Ishikawa (cell line): ENCODE results near the gene SLC13A1.

ENCODE experiments used
- CEBPB ChIP-seq: IDR thresholded peaks from 2 replicates; pipeline ENCODE4 v1.6.1; 2012
- EGR1 ChIP-seq: IDR thresholded peaks from 2 replicates; pipeline ENCODE4 v1.6.1; 2012
- EP300 ChIP-seq: IDR thresholded peaks from 2 replicates; pipeline ENCODE4 v1.6.1; 2012; ENCODE audit warnings: borderline replicate concordance
- NFIC ChIP-seq: IDR thresholded peaks from 2 replicates; pipeline ENCODE4 v1.6.1; 2012
- RAD21 ChIP-seq: IDR thresholded peaks from 2 replicates; pipeline ENCODE4 v1.6.1; 2012; ENCODE audit warnings: low read depth
- REST ChIP-seq: IDR thresholded peaks from 2 replicates; pipeline ENCODE4 v1.6.1; 2012; ENCODE audit warnings: low read depth, mild to moderate bottlenecking
- TAF1 ChIP-seq: IDR thresholded peaks from 2 replicates; pipeline ENCODE4 v1.6.1; 2012; ENCODE audit warnings: low read depth, mild to moderate bottlenecking
- ZBTB7A ChIP-seq: IDR thresholded peaks from 2 replicates; pipeline ENCODE4 v1.6.1; 2012; ENCODE audit warnings: low read depth

DNA sequence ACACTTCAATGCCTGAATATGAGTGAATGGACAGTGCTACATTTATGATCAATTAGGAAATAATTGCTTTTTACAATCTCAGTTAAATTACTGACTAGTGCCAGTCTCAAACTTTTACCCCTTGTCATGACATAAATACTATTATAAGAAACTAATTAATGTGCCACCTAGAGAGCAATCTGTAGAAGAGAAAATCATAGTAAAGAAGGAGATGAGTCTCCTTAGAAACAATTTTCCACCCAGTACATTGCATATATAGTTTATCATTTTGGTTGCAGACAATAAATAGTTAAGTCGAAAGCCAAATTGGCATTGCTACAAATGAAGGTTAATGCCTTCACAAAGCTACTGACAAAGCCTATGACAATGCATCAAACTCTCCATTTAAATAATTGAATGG lies 68.6 kb downstream of the SLC13A1 start:
- no peak for TF ChIP-seq NFIC
- TF ChIP-seq CEBPB: no peak
- TF ChIP-seq ZBTB7A: no peak
- no peak for TF ChIP-seq REST
- no peak for TF ChIP-seq EP300
- TF ChIP-seq RAD21: no peak
- no peak for TF ChIP-seq EGR1
- no peak for TF ChIP-seq TAF1
